Measurements from ENCODE around the gene TWSG1.

TWSG1 gene

GRCh38 chr18:9343577-9343976, 9.0 kb downstream of the TWSG1 start:
- Histone ChIP-seq H3K27me3 (ENCODE audit: insufficient read depth, poor library complexity, severe bottlenecking) (no peaks in the 10 kb centered on the region), H3K36me3 (ENCODE audit: low read depth) (peaks cover 2% of the 10 kb centered on the region; the same call in 1 of the 2 replicates), H3K4me3 (ENCODE audit: severe bottlenecking) (no peak overlapping the region), H3K9me3 (ENCODE audit: severe bottlenecking) (no peaks in the 10 kb centered on the region), H3K27ac (ENCODE audit: poor library complexity, severe bottlenecking) (no peak overlapping the region), H3K4me1 (ENCODE audit: insufficient read depth, poor library complexity, severe bottlenecking) (peaks cover 7% of the 10 kb centered on the region)
- no peak for TF ChIP-seq CTCF (IDR thresholded peaks at IDR 0.05; ENCODE audit: poor library complexity, severe bottlenecking)
- no peak for DNase-seq (ENCODE audit: low spot score)
- ATAC-seq (ENCODE audit: low read depth): no peak

GRCh38 chr18:9346775-9347174, 12.2 kb downstream of the TWSG1 start:
- TF ChIP-seq CTCF (IDR thresholded peaks at IDR 0.05; ENCODE audit: poor library complexity, severe bottlenecking): no peak
- DNase-seq (ENCODE audit: low spot score) (no peak), ATAC-seq (ENCODE audit: low read depth) (no peak)
- Histone ChIP-seq H3K4me3 (ENCODE audit: severe bottlenecking) (no peak overlapping the region), H3K36me3 (ENCODE audit: low read depth) (no peaks in the 10 kb centered on the region), H3K9me3 (ENCODE audit: severe bottlenecking) (no peaks in the 10 kb centered on the region), H3K27me3 (ENCODE audit: insufficient read depth, poor library complexity, severe bottlenecking) (no peaks in the 10 kb centered on the region), H3K27ac (ENCODE audit: poor library complexity, severe bottlenecking) (no peak overlapping the region), H3K4me1 (ENCODE audit: insufficient read depth, poor library complexity, severe bottlenecking) (peaks cover 13% of the 10 kb centered on the region)

- Histone ChIP-seq H3K9me3 (ENCODE audit: severe bottlenecking) (no peaks in the 10 kb centered on the region), H3K27ac (ENCODE audit: poor library complexity, severe bottlenecking) (no peak overlapping the region), H3K36me3 (ENCODE audit: low read depth) (no peaks in the 10 kb centered on the region), H3K4me3 (ENCODE audit: severe bottlenecking) (no peak overlapping the region), H3K27me3 (ENCODE audit: insufficient read depth, poor library complexity, severe bottlenecking) (no peaks in the 10 kb centered on the region), H3K4me1 (ENCODE audit: insufficient read depth, poor library complexity, severe bottlenecking) (peaks cover 13% of the 10 kb centered on the region)
- DNase-seq (ENCODE audit: low spot score) (no peak), ATAC-seq (ENCODE audit: low read depth) (0 out of 3 replicates have a peak, but pooled peaks have one; percentile 27)
- no peak for TF ChIP-seq CTCF (IDR thresholded peaks at IDR 0.05; ENCODE audit: poor library complexity, severe bottlenecking)
These were observed 13.6 kb downstream of the TWSG1 start for GRCh38 chr18:9348079-9348671.

- Histone ChIP-seq H3K9me3 (ENCODE audit: severe bottlenecking) (no peaks in the 10 kb centered on the region), H3K4me3 (ENCODE audit: severe bottlenecking) (no peak overlapping the region)
- no peak for TF ChIP-seq CTCF (IDR thresholded peaks at IDR 0.05; ENCODE audit: poor library complexity, severe bottlenecking)
These were observed 14.2 kb downstream of the TWSG1 start for GRCh38 chr18:9348766-9349165.

GRCh38 chr18:9353596-9353995, 19.0 kb downstream of the TWSG1 start:
- Histone ChIP-seq H3K27ac (ENCODE audit: poor library complexity, severe bottlenecking) (no peak overlapping the region), H3K4me3 (ENCODE audit: severe bottlenecking) (no peak overlapping the region), H3K9me3 (ENCODE audit: severe bottlenecking) (no peaks in the 10 kb centered on the region), H3K4me1 (ENCODE audit: insufficient read depth, poor library complexity, severe bottlenecking) (peaks cover 5% of the 10 kb centered on the region), H3K27me3 (ENCODE audit: insufficient read depth, poor library complexity, severe bottlenecking) (no peaks in the 10 kb centered on the region), H3K36me3 (ENCODE audit: low read depth) (no peaks in the 10 kb centered on the region)
- DNase-seq (ENCODE audit: low spot score): no peak
- ATAC-seq (ENCODE audit: low read depth): no peak
- TF ChIP-seq CTCF (IDR thresholded peaks at IDR 0.05; ENCODE audit: poor library complexity, severe bottlenecking): no peak

More at GRCh38 chr18:9348766-9349165, 14.2 kb downstream of the TWSG1 start:
- no peak overlapping the region for H3K27ac ChIP-seq (ENCODE audit: poor library complexity, severe bottlenecking)
- H3K36me3 ChIP-seq (ENCODE audit: low read depth): no peaks in the 10 kb centered on the region
- DNase-seq (ENCODE audit: low spot score): no peak
- peaks cover 13% of the 10 kb centered on the region for H3K4me1 ChIP-seq (ENCODE audit: insufficient read depth, poor library complexity, severe bottlenecking)
- no peaks in the 10 kb centered on the region for H3K27me3 ChIP-seq (ENCODE audit: insufficient read depth, poor library complexity, severe bottlenecking)
- ATAC-seq (ENCODE audit: low read depth): no peak

Data from RWPE2 (cell line).